ACHN (cell line): ENCODE results near the gene RAP1GAP2.
"Not testable (repeated sequence)": the region's sequence is repeated elsewhere in the genome, so short reads cannot be mapped to it uniquely, and the experiment has no call there.

Experiments used
- DNase-seq: peaks from one replicate; pipeline ENCODE4 v3.0.0-alpha.2; 2015
- in situ Hi-C: cut with HindIII; loops from 2 replicates; pipeline ENCODE4 v1.10.0; 2017; ENCODE audit warnings: low sequenced_read_pairs, low pct_ligation_motif_present, low pct_unique_long_range_greater_than_20kb

RAP1GAP2 gene

DNA sequence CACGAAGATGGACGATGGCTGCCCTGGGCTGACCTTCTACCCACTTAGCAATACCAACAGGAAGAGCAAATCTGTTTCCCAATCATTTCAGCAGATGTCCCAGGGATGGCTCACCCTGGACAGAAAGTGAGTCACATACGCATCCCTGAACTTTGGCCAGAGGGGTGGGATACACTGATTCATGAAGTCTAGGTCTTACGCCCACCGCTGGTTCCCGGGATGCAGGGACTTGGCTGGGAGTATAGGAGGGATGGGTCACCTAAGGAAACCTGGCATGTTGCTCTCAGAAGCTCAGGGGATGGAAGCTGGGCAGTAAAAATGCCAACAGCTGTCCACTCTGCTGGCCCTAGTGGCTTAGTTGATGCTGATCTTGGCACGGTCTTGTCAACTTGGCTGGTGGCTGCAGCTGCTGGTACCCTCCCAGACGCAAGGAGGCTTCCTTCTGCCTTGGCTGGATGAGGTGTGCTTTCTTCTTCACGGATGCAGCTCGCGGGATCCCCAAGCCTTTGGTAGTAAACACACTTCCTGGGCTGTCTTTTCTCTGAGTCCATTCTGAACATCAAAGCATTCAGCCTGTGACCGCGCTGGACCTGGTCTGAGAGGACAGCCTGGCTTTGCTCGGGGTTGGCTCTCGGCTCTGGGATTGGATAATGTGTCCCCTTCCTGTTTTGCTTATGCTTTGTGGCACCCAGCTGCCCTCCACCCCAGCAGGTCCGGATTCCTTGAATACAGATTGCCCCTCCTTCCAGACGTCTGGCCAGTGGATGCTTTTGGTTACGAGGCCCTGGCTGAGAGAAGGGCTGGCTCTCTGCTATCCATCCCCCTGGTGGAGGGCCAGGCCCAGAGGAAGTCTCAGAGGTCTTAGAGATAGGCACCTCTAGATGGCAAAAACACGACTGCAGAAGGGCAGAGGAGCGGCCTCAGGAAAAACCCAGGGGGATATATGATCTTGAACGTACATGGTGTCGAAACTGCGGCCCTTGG, 71.5 kb downstream of the RAP1GAP2 start:
- in situ Hi-C loops: no loop called here
- no peak for DNase-seq

DNA sequence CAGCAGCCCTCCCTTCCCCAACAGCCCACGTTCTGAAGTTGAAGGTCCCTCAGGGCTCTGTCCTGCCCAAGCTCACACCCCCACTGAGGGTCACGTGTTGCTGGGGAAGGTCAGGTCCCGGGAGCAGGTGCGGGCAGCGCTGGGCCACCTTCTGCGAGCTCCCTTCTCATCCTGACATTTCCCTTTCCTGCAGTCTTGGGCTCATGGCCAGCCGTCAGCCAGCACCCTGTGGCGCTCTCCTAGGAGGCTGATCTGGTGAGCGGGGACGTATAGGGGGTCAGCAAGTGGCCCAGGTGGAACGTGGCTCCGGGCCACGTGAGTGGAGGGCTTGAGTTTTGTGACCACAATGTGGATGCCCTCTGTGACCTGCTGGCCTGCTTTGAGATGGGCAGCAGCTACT, 73.4 kb downstream of the RAP1GAP2 start:
- in situ Hi-C loops: no loop called here

DNA sequence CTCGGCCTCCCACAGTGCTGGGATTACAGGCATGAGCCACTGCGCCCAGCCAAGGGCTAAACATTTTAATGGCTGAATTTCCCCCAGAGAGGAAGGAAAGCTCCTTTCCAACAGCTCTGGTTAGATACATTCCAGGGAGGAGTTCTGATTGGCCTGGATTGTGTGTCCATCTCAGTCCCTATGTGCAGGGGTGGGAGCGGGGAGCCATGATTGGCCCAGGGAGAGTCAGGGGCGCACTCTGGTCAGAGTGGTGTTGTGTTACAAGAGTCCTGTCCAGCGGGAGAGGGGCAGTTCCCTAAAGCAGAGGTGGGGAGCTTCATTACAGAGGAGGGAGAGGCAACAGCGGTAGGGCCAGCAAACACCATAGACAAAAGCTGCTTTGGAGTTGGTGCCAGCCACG, 75.0 kb downstream of the RAP1GAP2 start:
- in situ Hi-C loops: no loop called here
- DNase-seq: no peak

More for the DNA sequence above, 73.4 kb downstream of the RAP1GAP2 start:
- DNase-seq: no peak

DNA sequence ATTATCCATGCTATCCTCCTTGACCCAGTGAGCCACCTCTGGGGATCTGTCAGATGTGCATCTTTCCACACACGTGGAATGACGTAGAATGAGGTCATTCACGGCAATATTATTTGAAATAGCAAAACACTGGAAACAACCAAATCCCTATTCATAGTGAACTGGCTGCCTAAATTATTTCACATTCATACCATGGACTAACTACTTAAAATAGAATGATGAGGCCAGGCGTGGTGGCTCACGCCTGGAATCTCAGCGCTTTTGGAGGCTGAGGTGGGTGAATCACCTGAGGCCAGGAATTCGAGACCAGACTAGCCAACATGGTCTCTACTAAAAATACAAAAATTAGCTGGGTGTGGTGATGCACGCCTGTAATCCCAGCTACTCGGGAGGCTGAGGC, 75.5 kb downstream of the RAP1GAP2 start:
- no peak for DNase-seq
- in situ Hi-C loops: no loop called here

DNA sequence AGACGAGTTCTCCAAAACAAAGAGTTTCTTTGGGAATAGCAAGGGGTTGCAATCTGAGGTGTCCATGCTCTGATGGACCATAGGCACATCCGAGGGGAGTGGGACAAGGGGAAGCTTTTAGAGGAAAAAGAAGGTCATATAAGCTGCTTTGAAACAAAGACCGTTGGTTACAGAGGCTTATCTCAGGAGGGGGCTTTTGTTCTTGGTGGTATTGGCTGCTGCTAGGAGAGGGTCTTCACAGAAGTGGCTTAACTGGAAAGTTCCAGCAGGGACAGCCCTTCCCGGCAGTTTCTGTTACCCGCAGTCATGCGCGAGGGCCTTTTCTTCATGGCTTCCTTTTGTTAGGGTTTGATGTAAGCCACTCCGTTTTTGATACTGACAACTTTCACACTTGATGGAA, 76.0 kb downstream of the RAP1GAP2 start:
- in situ Hi-C loops: no loop called here

DNA sequence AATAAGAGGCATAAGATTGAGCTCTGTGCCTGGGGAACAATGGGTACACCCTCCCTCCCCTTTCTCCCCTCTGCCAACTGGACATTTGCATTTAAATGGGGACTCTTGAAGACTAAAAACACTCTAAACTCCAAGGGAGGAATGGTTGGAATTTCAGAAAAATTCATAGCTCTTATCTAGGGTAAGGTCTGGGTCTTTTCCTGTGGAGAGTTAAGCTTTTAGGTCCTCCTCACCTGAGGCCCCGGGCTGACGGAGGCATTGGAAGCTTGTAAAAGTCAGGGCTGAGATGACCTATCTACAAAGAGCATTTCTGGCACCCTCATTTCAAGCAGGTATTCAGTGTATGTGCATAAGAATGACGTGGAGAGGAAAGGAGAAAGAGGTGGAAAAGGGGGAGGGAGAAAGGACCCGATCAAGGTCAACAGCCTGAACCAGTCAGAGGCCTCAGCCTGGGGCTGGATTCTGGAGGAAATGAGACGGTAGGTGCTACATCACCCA, 78.0 kb downstream of the RAP1GAP2 start:
- in situ Hi-C loops: no loop called here
- no peak for DNase-seq

More for the DNA sequence above, 76.0 kb downstream of the RAP1GAP2 start:
- DNase-seq: no peak

DNA sequence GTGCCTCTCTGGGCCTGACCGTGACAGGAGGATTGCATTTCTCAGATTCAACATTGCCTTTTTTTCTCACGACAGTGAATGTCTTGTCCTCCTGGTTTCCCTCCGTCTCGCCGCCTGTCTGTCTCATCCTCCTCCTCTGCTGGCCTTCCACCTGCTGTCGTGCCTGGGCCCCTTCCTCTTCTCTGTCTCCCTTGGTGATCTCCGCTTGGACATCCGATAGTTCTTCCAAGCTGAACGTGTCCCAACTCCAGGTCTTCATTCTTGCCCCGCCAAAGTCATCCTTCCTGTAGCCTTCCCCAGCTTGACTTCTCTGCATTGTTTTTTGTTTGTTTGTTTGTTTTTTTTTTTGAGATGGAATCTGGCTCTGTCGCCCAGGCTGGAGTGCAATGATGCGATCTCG, 79.4 kb downstream of the RAP1GAP2 start:
- no peak for DNase-seq
- in situ Hi-C loops: no loop called here

DNA sequence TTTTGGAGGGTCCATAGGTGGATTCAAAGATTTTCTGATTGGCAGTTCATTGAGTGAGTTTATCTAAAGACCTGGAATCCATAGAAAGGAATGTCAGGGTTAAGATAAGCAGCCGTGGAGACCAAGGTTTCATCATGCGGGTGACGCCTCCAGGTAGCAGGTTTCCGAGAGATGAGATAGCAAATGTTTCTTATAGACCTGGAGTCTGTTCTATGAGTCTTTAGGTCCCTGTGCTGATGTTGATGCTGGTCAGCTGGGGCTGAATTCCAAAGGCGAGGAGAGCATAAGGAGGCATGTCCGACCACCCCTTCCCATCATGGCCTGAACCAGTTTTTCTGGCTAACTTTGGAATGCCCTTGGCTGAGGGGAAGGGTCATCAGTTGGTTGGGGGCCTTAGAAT, 80.2 kb downstream of the RAP1GAP2 start:
- DNase-seq: no peak
- in situ Hi-C loops: no loop called here

DNA sequence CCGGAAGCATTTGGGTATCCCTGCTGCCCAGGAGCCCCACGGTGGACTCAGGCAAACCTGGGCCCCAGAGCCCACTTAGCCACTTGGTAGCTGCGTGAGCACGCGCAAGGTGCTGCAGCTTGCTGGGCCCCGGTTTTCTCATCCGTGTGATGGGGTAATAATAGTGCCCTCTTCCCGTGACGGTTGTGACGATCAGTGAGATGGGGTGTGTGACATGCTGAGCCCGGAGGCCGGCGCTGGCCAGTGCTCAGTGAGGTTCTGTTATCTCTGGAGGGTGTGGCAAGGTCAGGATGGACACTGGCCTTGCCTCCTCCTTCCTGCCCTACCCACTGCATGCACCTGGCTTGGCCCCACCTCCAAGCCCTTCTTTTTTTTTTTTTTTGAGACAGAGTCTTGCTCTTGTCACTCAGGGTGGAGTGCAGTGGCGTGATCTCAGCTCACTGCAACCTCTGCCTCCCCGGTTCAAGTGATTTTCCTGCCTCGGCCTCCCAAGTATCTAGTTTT, 82.6 kb downstream of the RAP1GAP2 start:
- no peak for DNase-seq
- in situ Hi-C loops: no loop called here

DNA sequence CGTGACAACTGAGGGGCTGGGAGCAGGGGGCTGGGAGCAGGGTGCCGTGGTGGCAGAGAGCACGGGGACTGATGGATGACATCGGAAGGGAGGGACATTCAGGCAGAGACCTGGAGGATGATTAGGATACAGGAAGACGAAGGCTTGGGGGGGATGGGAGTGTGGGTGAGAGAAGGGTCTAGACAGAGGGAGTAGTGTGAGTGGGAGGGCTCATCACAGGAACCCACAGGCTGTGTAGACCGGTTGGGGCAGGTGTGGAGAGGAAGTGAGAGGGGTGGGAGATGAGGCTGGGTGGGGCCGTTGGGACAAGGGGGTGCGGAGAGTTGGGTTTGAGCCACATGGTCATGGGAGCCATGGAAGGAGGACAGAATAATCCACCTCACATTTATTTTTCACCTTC, 83.8 kb downstream of the RAP1GAP2 start:
- DNase-seq: no peak
- in situ Hi-C loops: no loop called here

DNA sequence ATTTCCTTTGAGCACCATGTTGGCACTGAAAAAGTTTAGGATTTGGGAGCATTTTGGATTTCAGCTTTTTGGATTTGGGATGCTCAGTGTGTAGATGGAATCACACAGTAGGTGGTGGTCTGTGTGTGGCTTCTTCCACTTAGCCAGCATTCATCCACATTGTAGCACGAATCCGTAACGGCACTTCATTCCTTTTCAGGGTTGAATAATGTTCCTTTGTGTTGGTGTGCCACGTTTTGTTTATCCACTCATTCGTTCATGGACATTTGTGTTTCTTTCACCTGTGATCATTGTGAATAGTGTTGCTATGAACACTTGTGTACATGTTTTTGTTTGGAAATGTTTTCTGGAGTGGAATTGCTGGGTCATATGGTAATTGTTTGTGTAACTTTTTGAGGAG, 85.1 kb downstream of the RAP1GAP2 start:
- DNase-seq: no peak
- in situ Hi-C loops: no loop called here

DNA sequence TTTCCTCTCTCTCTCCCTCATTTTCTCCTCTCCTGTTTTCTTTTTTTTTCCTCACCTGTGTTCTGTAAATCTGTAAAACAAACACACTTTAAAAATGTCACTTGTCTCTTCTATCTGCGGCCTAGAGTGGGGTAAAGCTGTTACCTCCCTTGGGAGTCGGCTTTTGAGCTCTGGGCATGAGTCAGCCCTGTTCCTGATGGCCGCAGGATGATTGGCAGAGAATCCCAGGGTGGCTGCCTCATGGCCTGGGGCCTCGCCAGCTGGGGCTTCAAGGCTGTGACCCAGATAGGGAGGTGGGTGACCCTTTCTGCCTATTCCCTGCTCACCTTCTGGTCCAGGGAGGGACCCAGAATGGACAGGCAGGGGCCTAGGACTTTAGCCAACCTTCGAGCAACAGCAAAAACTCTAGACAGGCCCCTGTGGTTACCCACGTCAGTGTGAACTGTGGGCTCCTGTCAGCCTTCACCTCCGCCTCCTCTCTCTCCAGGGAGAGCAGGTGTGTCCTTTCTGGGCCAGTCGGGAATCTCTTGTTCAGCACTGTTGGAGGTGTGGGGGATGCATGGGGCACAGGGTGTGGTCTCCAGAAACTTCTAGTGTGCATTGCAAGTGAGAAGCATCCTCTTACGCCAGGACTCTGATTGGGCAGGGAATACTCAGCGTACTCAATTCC, 87.4 kb downstream of the RAP1GAP2 start:
- DNase-seq: peak; percentile 31
- in situ Hi-C loops: no loop called here

DNA sequence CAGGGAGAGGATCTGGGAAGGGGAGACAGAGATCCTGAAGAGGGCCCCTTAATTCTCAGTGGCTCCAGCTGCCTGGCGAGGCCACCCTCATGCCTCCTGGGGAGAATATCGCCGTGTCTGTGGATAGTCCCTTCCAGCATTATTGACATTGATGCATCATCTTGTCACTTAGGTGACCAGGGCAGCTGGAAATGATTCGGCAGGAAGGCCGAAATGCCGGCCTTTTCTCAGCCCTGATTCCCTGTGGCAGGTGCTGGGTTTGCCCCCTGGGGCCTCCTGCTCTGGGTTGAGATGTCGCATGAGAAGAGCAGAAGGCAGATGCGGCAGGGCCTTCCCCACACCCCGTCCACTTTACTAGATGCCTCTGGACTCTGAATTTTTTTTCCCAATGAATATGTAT, 89.5 kb downstream of the RAP1GAP2 start:
- in situ Hi-C loops: no loop called here
- DNase-seq: no peak

DNA sequence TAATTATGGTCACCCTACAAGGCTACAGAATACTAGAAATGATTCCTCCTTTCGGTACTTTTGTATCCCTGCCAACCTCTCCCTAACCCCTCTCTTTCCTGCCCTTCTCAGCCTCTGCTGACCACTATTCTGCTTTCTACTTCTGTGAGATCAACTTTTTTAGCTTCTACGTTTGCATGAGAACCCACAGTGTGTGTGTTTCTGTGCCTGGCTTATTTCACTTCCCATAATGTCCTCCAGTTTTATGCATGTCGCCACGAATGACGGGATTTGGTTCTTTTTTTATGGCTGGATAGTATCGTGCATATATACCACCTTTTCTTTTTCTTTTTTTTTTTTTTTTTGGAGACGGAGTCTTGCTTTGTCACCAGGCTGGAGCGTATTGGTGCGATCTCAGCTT, 92.1 kb downstream of the RAP1GAP2 start:
- no peak for DNase-seq
- in situ Hi-C loops: no loop called here

DNA sequence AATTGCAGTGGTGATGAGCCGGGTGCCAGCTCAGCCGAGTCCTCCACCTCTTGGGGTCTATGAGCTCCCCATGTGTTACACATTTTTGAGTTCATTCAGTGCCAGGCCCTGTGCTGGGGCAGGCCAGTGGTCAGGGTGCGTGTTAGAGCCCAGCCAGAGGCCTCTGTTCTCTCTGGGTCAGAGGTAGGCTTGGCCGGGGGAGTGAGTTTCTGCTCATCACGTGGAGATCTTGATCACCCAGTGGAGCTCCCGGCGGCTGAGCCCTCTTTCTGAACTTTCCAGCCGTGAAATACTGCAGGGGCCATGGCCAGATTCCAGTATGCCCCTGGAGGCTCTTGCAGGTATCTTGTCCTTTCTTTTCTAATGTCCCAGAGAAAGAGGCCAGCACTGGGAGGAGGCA, 93.0 kb downstream of the RAP1GAP2 start:
- in situ Hi-C loops: no loop called here
- DNase-seq: no peak

DNA sequence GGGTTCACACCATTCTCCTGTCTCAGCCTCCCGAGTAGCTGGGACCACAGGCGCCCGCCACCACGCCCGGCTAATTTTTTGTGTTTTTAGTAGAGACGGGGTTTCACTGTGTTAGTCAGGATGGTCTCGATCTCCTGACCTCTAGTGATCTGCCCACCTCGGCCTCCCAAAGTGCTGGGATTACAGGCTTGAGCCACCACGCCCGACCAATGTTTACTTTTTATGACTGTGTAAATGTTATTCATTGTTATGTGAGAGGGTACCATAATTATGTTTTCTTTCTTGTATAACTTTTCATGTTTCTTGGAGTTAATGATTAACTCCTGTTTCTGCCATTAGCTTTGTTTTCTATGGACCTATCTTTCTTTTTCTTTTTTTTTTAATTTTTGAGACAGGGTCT, 94.5 kb downstream of the RAP1GAP2 start:
- DNase-seq, in situ Hi-C loops: not testable (repeated sequence)

DNA sequence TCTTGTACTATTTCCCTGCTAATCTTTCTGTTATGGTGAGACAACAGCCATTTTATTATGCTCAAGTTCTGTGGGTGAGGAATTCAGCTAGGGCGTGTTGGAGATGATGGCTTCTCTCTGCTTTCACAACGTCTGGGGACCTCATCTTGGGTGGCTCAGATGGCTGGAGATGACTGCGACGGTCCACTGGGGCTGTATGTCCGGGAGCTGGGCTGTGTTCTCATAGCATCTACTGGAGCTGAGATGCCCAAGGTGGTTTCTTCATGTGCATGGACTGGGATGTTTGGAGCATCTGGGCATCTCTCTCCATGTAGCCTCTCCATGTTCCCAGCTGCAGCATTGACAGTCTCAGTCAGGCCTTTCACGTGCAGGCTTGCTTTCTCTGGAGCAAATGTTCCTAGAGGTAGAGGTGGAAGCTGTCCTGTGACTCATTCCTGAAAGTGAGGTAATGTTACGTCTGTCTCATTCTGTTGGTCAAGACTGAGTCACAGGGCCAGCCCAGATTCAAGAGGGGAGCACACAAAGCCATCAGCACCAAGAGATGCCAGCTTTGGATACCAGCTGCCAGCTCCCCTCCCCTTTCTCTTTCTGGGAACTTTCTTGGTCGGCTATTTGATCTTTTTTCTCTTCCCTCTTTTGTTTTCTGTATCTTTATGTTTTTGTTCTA, 96.2 kb downstream of the RAP1GAP2 start:
- DNase-seq: peak; percentile 81
- in situ Hi-C loops: no loop called here

DNA sequence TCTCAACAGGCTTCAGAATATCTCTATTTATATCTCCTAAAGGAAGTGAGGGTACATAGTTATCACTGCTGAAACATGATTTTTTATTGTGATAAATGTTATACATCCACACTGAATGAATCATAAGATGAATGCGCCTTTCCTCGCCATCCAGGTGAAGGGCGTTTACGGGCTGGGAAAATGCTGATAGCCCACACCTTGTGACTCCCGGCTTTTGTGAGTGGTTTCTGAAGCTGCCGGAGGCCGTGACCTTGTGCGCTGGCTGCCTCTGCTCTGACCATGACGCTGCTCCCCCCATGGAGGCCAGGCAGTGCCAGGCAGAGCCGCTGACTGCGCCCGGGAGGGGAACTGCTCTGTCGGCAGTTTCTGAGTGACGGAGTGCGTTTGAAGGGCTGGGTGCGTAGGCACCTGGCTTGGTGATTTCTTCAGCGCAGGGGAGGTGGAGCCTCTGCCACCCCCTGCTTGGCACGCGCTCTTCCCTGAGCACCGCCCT, 97.2 kb downstream of the RAP1GAP2 start:
- no peak for DNase-seq
- in situ Hi-C loops: no loop called here

DNA sequence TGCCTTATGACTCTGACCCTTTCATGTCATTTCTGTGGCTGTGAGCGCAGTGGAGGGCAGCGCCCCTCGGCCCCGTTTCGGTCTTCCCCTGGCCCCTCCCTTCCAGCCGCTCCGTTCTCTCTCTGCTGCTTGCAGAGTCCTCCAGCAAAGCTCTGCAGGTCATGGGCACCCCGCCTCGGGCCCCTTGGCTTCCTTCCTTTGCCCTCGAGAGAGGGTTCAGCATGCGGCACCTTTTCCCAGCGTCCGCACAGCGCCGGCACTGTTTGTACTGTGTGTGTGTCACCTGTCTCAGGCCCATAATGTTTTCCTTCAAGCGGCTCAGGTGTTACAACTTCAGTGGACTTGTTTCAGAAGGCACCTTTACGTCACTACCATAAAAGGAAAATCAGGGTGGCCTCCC, 98.5 kb downstream of the RAP1GAP2 start:
- DNase-seq: no peak
- in situ Hi-C loops: no loop called here
